Measurements from ENCODE around the gene KCNMB3.
"Not testable (repeated sequence)": the region's sequence is repeated elsewhere in the genome, so short reads cannot be mapped to it uniquely, and the experiment has no call there.

The KCNMB3 gene

DNA sequence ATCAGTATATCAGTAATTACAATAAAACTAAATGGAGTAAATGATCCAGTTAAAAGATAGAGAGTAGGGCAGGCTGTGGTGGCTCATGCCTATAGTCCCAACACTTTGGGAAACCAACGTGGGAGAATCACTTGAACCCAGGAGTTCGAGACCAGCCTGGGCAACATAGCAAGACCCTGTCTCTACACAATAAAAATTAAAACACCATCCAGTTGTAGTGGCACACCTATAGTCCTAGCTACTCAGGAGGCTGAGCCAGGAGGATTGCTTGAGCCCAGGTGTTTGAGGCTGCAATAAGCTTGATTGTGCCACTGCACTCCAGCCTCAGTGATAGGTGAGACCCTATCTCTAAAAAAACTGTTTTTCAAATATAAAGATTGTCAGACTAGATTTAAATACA lies 5.9 kb upstream of the KCNMB3 start:
- DNase-seq = no peak
- TF ChIP-seq GATA1 (IDR thresholded peaks at IDR 0.05; ENCODE audit: low read depth, low read length) = no peak
- no peak for TF ChIP-seq POLR2A (IDR thresholded peaks at IDR 0.05; ENCODE audit: low read length)

DNA sequence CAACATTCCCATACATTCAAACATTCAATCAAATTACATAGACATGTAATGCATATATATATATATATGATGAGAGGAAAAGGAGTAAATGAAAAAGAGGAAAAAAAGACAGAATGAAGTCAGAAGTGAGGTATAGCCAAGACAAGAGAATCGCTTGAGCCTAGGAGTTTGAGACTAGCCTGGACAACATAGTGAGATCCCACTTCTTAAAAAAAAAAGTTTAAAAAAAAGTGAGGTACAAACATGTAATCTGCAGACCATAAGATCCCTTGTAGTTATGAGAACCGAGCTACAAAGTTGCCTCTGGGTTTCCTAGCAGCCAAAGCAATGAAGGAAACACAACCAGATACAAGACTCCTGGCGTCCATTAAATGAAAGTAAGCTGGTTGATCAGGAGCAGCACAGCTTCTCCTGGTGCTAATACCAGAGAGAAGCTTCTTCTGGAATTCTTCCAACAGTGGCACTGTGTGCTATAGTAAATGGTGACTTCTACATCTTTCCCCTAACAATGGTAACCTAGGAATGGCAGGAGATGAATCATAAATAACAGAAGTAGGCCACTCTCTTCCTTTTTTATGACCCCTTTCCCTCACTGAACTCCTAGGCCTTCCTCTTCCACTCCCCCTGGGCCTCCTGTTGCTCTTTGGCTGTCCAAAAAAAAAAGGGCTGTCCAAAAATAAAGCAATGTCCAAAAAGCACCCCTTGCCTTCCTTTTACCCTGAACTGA lies 3.5 kb downstream of the KCNMB3 start:
- no peak for TF ChIP-seq POLR2A (IDR thresholded peaks at IDR 0.05; ENCODE audit: low read length)
- no peak for TF ChIP-seq GATA1 (IDR thresholded peaks at IDR 0.05; ENCODE audit: low read depth, low read length)
- no peak for DNase-seq

DNA sequence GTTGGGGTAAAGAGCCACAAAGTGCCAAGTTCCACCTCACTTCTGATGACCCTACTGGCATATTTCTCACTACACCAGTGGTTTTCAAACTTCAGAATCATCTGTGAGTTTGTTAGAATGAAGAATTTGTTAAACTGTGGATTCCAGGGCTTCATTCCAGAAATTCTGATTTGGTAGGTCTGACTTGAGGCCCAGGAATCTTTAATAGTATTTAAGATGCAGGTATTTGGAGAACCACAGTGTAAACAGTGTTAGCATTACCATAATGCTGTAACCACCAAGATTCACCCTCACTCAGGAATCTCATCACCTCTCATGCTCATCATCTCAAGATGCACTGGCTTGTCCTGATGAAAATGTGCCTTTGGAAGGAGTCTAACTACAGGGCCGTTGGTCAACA lies 6.0 kb downstream of the KCNMB3 start:
- no peak for TF ChIP-seq POLR2A (IDR thresholded peaks at IDR 0.05; ENCODE audit: low read length)
- TF ChIP-seq GATA1 (IDR thresholded peaks at IDR 0.05; ENCODE audit: low read depth, low read length) = no peak
- no peak for DNase-seq

DNA sequence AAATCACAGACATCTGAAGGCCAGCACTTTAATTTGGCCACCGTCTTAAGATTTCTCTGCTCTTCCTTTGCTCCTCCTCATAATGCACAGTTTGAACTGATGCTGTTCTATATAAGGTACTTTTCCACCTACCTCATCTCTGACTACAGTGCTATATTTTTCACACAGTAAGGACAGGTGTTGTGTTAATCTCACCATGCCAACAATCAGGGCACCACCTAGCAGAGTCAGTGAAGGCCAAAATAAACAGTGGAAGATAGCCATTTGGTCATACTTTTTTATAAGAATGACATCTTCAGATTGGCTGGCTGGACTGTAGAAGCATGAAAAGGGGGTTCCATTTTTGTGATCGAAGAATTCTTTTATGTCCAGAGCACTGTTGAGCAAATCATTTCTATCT lies 8.1 kb downstream of the KCNMB3 start:
- not testable (repeated sequence) for DNase-seq

DNA sequence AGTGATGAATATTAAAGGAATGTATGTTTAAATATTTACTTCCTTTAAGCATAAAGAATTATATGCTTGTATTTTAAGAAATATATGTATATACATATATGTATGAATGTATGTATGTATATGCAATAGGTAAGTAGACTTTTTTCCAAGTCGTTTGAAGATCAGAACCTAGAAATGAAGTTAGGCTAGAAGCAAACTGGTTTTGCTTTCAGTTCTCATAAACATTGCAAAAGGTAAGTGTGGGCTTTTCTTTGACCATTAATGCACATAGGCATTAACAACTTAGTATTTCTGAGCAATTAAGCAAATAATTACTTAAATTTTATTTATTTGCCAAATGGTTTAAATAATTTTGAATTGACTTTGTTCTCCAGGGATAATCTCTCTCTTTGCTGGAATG lies 10.6 kb downstream of the KCNMB3 start:
- DNase-seq = not testable (repeated sequence)

DNA sequence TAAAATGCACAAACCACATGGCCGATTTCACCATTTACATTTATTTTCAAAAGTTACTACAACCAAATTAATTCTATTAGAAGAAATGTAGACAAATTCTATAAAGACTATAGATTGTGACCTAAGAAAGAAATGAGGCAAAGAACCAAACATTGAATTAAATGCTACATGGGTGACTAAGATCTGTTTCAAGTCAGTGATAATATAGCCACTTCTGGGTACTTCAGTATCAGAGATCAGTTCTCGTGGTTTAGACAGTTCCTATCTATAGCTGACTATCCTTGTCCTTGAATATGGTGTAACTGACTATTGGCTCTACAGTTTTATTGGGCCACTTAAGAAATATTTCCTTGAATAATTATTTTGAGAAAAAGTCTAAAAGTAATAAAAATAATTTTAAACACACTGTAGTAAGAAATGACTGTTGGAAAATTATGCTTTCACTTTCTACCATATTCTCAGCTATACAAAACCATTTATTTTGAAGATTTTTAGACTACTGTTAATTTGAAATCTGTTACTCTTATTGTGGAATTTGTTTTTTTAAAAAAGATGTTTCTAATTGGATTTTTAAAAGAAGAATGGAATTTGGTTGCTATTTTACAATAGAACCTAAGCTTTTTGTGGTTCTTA lies 14.1 kb downstream of the KCNMB3 start:
- DNase-seq = peak; percentile 56 to 75
- TF ChIP-seq POLR2A (IDR thresholded peaks at IDR 0.05; ENCODE audit: low read length) (no peak), GATA1 (IDR thresholded peaks at IDR 0.05; ENCODE audit: low read depth, low read length) (no peak)

DNA sequence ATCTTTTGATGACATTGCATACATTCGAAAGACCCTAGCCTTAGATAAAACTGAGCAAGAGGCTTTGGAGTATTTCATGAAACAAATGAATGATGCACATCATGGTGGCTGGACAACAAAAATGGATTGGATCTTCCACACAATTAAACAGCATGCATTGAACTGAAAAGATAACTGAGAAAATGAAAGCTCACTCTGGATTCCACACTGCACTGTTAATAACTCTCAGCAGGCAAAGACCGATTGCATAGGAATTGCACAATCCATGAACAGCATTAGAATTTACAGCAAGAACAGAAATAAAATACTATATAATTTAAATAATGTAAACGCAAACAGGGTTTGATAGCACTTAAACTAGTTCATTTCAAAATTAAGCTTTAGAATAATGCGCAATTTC lies 16.7 kb downstream of the KCNMB3 start:
- DNase-seq = peak; percentile 3 to 53
- TF ChIP-seq GATA1 (IDR thresholded peaks at IDR 0.05; ENCODE audit: low read depth, low read length) (no peak), POLR2A (IDR thresholded peaks at IDR 0.05; ENCODE audit: low read length) (no peak)

DNA sequence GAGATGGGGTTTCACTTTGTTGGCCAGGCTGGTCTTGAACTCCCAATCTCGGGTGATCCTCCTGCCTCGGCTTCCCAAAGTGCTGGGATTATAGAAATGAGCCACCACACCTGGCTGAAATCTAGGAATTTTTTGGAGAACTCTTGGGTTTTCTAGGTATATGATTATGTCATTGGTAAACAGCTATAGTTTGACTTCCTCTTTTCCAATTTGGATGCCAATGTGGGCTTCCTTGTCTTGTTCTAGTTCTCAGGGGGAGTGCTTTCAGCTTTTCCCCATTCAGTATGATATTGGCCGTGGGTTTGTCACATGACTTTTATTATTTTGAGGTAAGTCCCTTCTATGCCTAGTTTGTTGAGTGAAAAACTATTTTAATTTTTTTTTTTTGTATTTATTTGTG lies 17.9 kb downstream of the KCNMB3 start:
- DNase-seq = no peak
- no peak for TF ChIP-seq POLR2A (IDR thresholded peaks at IDR 0.05; ENCODE audit: low read length)
- TF ChIP-seq GATA1 (IDR thresholded peaks at IDR 0.05; ENCODE audit: low read depth, low read length) = no peak

DNA sequence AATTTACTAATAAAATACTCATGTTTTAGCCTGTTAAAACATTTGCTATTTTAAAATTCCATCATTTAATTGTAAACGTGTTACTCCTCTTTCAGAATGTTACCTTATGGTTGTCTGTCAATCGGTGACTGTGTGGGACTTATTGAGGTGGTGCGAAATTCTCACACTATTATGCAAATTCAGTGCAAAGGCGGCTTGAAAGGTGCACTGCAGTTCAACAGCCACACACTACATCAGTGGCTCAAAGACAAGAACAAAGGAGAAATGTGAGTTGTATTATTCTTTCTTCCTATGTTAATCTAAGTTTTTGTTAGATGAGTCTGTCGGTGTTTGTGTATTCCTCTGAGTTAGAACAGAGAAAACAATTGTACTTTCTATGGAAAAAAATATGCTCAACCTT lies 21.7 kb downstream of the KCNMB3 start:
- TF ChIP-seq POLR2A (IDR thresholded peaks at IDR 0.05; ENCODE audit: low read length) (no peak), GATA1 (IDR thresholded peaks at IDR 0.05; ENCODE audit: low read depth, low read length) (no peak)
- no peak for DNase-seq

DNA sequence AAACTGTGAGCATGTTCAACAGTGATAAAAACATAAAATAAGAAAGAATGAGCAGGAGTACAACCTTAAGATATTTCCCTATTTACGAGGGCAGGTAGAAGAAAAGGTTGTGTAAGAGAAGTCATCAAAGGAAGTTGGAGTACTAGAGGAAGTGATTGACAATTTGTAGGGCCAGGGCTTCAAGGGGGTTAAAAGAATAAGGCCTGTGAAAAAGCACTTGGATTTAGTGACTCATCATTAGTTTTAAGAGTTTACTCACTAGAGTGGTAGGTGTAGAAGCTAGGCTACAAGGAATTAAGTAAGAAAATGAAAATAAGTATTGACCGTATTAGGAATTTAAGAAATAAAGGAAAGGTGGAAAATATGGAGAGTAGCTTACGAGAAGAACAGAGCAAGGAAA lies 23.6 kb downstream of the KCNMB3 start:
- DNase-seq = no peak
- TF ChIP-seq POLR2A (IDR thresholded peaks at IDR 0.05; ENCODE audit: low read length) (no peak), GATA1 (IDR thresholded peaks at IDR 0.05; ENCODE audit: low read depth, low read length) (no peak)

DNA sequence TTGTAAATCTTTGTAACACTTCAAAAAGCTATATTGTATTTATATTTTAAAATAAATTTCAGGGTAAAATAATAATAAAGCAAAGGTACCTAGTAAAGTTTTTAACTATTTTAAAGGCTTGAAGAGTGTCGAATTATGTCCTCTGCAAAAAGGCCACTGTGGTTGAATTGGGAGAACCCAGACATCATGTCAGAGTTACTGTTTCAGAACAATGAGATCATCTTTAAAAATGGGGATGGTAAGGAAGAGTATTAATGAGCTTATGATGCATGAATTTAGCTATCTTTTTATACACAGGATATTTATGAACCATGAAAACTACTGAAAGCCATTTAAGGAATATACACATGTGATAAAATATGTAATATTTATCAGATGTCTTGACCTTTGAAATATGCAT lies 26.3 kb downstream of the KCNMB3 start:
- TF ChIP-seq POLR2A (IDR thresholded peaks at IDR 0.05; ENCODE audit: low read length) (no peak), GATA1 (IDR thresholded peaks at IDR 0.05; ENCODE audit: low read depth, low read length) (no peak)
- DNase-seq = no peak

DNA sequence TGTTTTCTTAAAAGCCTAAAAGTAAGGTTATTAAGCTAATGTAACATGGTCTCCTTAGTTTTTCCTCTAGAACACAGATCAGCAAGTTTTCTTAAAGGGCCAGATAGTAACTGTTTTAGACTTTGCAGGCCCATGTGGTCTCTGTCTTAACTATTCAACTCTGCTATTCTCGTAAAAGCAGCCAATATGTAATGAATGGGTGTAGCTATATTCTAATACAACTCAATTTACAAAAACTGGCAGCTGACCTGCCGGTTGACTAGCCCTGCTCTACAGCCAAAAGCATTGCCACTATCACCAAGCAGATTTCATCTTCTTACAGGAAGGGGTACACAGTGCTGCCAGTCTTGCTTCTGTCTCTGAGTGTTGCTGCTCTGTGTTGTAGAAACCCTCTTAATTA lies 27.4 kb downstream of the KCNMB3 start:
- TF ChIP-seq GATA1 (IDR thresholded peaks at IDR 0.05; ENCODE audit: low read depth, low read length) (no peak), POLR2A (IDR thresholded peaks at IDR 0.05; ENCODE audit: low read length) (no peak)
- no peak for DNase-seq

DNA sequence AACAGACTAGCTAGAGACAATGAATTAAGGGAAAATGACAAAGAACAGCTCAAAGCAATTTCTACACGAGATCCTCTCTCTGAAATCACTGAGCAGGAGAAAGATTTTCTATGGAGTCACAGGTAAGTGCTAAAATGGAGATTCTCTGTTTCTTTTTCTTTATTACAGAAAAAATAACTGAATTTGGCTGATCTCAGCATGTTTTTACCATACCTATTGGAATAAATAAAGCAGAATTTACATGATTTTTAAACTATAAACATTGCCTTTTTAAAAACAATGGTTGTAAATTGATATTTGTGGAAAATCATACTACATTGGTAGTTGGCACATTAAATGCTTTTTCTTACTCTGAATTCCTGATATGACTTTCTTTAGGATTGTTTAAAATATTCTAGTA lies 32.7 kb downstream of the KCNMB3 start:
- not testable (repeated sequence) for DNase-seq

DNA sequence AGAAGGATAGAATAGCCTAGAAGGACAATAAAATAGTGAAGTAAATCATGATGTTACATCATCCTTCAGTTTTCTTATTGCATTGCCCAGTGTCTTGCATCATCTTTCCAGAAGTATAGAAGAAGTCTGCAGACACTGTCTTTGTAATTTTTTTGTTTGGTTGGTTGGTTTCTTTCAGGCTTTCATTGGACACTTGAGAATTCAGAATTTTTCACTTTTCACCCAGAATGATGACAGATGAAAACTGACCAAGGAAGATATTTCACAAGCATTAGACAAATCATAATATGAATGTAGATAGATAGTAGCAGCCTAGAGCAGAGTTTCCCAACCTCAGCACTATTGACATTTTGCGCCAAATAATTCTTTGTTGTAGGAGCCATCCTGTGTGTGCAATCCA lies 35.4 kb downstream of the KCNMB3 start:
- DNase-seq = peak in 1 of 2 experiments; percentile 15

DNA sequence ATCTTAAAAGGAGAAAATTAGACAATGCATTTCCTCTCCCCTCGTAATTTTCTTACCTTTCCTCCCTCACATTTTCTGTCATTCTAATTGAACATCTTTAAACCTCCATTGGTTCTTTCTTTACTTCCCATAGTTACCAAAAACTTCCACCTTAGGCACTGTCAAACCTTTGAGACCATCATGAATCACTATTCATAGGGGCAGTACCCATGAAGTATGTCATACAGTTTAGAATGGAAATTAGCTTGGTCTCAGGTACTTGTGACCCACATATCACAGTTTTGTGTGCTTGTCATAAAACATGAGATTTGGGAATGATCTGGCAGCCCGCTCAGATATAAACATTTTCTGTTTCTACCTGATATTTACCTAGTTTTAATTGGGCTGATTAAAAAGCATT lies 50.1 kb downstream of the KCNMB3 start:
- TF ChIP-seq GATA1 (IDR thresholded peaks at IDR 0.05; ENCODE audit: low read depth, low read length) (no peak), POLR2A (IDR thresholded peaks at IDR 0.05; ENCODE audit: low read length) (no peak)
- no peak for DNase-seq

DNA sequence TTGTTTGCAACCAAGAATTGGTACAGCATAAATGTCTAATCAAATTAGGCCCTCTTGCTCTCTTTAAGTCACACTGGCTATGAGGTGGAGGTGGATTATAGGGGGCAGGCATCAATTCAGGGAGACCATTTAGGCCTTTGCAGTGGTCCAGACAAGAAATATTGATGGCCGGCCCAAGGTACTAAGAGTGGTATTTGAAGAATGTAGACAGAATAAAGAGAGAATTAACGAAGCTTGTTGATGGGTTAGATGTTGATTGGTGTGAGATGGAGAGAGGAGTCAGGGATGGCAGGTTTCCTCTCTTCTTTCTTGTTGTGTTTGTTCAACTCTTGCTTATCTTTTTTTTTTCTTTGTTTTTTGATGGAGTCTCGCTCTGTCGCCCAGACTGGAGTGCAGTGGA lies 54.2 kb downstream of the KCNMB3 start:
- no peak for DNase-seq
- TF ChIP-seq POLR2A (IDR thresholded peaks at IDR 0.05; ENCODE audit: low read length) (no peak), GATA1 (IDR thresholded peaks at IDR 0.05; ENCODE audit: low read depth, low read length) (no peak)

All from erythroblast (primary cell).